Fibroblast of skin of back (primary cell): Measurements from ENCODE around the gene PCLO.
"Not testable (repeated sequence)": the region's sequence is repeated elsewhere in the genome, so short reads cannot be mapped to it uniquely, and the experiment has no call there.

Experiments
- DNase-seq: peaks from one replicate; pipeline ENCODE4 v3.0.0-alpha.2; 2013

The PCLO gene

GRCh38 chr7:82723411-82723810 is 439.3 kb downstream of the PCLO start:
- no peak for DNase-seq

DNA sequence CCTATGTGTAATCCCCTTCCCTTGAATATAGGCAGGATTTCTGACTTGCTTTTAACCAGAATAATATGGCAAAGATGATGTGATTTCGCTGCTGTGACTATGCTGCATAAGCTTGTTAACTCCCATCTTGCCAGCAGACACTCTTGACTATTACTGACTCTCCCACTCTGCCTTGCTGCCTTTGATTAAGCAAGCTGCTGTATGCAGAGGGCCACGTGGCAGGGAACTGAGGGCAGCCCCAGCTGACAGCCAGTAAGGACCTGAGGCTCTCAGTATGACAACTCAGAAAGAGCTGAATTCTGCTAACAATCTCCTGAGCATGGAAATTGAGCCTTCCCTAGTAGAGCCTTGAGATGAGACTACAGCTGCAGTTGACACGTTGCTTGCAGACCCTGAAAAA is 439.7 kb downstream of the PCLO start:
- no peak for DNase-seq

DNA sequence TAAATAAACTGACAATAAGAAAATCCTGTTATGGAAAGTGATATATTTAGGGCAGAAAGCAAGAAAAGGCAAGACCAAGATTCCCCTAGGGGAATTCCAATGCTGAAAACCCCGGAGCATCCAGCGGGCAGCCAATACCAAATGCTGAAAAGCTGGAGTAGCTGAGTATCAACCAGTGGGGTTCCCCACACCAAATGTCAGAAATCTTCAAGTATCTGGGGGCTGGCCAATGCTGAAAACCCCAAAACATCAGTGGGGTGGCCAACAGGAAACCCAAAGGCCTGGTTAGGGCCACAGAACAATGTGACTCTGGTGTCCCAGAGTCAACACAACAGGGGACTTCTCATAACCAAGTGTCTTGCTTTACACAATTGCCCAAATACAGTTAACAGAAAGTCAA is 447.3 kb downstream of the PCLO start:
- DNase-seq: no peak

- DNase-seq: no peak
These were observed 447.8 kb downstream of the PCLO start for GRCh38 chr7:82714883-82715282.

DNA sequence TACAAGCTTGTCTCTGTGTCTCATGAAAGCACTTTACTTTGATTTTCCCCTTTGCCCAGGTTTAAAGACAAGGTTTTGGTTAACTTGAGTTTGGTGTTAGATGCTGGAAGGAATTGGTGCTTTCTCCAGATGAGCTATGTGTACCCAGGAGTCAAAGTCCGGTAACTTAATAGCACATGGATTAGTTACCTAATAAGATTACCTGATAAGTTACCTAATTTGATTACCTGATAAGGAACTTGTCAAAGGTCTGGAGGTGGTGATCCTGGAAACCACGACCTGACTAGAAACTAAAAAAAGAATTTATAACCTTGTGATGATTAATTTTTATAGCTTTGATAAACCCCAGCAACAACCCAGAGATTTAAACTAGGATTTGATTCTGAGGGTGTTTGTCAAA is 449.2 kb downstream of the PCLO start:
- no peak for DNase-seq

DNA sequence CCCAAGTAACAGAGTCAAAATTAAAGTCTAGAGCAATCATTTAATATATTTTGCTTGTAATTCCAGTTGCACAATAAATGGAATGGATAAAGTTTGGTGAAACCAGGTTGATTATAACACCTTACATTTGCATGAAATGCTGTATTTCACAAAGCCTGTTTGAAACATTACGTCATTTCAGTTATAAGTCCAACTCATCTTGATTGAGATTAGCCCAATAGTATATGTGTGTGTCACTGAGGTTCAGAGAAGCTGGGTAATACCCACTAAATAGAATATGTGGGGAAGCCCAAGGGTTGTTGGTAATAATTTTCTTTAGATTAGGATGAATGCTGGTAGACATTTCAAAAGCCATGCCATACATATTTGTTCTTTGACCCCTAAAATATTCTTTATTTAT is 456.3 kb downstream of the PCLO start:
- not testable (repeated sequence) for DNase-seq

DNA sequence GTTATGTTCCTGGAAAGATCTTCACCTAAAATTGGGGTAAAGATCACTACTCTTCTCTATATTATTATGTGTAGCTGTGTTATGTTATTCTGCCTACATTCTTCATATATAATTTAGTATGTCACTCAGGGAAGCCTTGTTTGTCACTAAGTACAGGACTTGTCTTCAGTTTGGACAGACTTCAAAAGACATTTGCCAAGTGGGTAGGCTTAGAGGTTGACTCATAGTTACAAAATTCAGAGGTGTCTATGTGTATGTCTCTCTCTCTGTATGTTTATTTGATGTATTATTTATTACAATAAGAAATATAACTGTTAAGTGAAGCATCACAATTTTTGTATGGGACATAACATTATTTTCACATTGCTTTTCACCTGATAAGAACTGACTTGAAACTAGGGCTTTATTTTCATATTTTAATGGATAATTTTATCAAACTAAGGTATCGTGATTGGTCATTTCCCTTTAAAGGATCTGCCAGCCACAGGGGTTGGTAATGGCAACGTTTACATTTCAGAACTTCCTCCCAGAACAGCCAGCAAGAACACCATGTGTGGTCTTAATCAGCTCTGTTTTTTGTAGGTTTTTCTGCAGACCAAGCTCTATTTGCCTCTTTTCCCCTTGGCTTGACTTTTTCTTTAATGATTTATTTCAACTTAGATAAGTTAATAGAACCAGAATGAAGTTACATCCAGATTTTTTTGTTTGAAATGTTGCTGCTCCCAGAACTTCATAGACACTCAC is 457.0 kb downstream of the PCLO start:
- DNase-seq: no peak

GRCh38 chr7:82704121-82704520 is 458.6 kb downstream of the PCLO start:
- DNase-seq: no peak
